ENCODE data around the gene ZBTB17. TPM values are rescaled to one million over a fixed set of nuclear protein-coding genes. Genes with fewer than 3 reads are reported as not detected.

The ZBTB17 gene
- total RNA-seq, 1 donor from 2014 or later: 37.7 TPM

GRCh38 chr1:15948595-15949452 is 27.1 kb downstream of the ZBTB17 start:
- Histone ChIP-seq H3K9me3 (no peaks in the 10 kb centered on the region), H3K4me1 (peaks cover 62% of the 10 kb centered on the region), H3K27me3 (ENCODE audit: low read depth) (no peaks in the 10 kb centered on the region), H3K4me3 (peak overlapping the region; percentile 37), H3K27ac (peak overlapping the region; percentile 86), H3K36me3 (peaks cover 45% of the 10 kb centered on the region)
- TF ChIP-seq CTCF (IDR thresholded peaks at IDR 0.05): no peak
- intact Hi-C loops (cut with DNase I): no loop called here
- DNase-seq (peak; percentile 79), ATAC-seq (peak; percentile 75 to 82)

- Histone ChIP-seq H3K4me3 (no peak overlapping the region), H3K4me1 (peaks cover 55% of the 10 kb centered on the region), H3K27me3 (ENCODE audit: low read depth) (no peaks in the 10 kb centered on the region), H3K36me3 (peaks cover 52% of the 10 kb centered on the region), H3K9me3 (no peaks in the 10 kb centered on the region), H3K27ac (peak overlapping the region; percentile 86)
- no peak for TF ChIP-seq CTCF (IDR thresholded peaks at IDR 0.05)
- intact Hi-C loops (cut with DNase I): no loop called here
- no peak for ATAC-seq
- DNase-seq: no peak
These were observed 27.8 kb downstream of the ZBTB17 start for GRCh38 chr1:15948091-15948591.

DNA sequence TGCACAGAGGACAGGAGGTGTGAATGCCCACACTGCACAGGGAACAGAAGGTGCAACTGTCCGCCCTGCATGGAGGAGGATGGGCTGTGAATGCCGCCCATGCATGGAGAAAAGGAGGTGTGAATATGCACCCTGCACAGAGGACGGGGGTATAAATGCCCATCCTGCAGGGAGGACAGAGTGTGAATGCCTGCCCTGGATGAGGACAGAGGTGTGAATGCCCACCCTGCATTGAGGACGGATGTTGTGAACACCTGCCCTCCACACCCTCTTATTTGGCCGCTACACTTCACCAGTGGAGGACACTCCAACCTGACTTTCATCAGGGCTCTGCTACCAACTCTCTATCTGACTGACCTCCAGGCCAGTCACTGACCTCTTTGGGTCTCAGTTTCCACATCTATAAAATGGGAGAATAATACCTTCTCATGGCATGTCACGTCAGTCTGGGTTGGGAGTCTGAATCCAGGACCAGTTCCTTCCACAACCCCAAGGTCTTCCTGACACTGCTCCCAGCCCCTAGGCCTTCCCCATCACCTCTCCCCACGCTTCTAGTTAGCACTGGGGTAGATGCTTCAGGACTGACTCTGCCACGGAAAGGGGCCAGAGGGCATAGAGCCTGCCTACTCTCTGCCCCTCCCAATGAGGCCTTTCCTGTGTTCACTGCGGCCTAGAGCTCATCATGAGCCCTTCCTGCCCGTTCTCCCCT is 28.4 kb downstream of the ZBTB17 start:
- peaks cover 58% of the 10 kb centered on the region for H3K36me3 ChIP-seq
- H3K9me3 ChIP-seq: no peaks in the 10 kb centered on the region
- ATAC-seq (no peak), DNase-seq (no peak)
- no peak for TF ChIP-seq CTCF (IDR thresholded peaks at IDR 0.05)
- peaks cover 49% of the 10 kb centered on the region for H3K4me1 ChIP-seq
- H3K27ac ChIP-seq: peak overlapping the region; percentile 86
- no peak overlapping the region for H3K4me3 ChIP-seq
- H3K27me3 ChIP-seq (ENCODE audit: low read depth): no peaks in the 10 kb centered on the region
- intact Hi-C loops (cut with DNase I): no loop called here

GRCh38 chr1:15946571-15947381 is 29.1 kb downstream of the ZBTB17 start:
- DNase-seq (no peak), ATAC-seq (no peak)
- intact Hi-C loops (cut with DNase I): no loop called here
- no peak for TF ChIP-seq CTCF (IDR thresholded peaks at IDR 0.05)
- Histone ChIP-seq H3K27ac (no peak overlapping the region), H3K4me3 (no peak overlapping the region), H3K9me3 (no peaks in the 10 kb centered on the region), H3K4me1 (peaks cover 41% of the 10 kb centered on the region), H3K36me3 (peaks cover 66% of the 10 kb centered on the region), H3K27me3 (ENCODE audit: low read depth) (no peaks in the 10 kb centered on the region)

DNA sequence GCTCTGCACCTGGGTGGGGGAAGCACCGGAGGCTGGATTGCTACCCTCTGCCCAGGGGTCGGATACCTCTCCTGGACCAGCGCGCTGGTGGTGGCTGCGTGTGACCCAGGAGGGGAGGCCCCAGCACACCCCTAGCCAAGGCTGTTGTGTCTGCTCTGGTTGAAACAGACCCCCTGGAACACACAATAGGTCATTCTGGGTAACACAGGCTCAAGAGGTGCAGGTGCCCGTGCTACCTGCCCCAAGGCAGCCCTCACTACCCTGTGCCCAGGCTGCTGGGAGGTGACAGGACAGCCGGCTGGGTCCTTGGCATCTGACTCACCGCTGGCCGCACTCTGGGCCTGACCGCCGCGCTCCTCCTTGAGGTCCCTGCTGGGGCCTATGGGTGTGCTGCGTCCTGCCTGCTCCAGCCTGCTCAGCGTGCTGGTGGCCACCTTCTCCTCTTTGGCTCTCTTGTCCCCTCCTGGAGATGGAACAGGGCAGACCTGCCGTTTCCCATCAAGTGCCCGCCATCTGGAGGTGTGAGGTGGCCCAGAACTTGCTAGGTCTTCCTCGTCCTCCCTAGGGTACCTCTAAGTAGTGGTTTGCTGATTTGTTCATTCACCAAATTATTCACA is 30.0 kb downstream of the ZBTB17 start:
- Histone ChIP-seq H3K36me3 (peaks cover 74% of the 10 kb centered on the region), H3K27me3 (ENCODE audit: low read depth) (no peaks in the 10 kb centered on the region), H3K4me1 (peaks cover 33% of the 10 kb centered on the region), H3K9me3 (no peaks in the 10 kb centered on the region), H3K27ac (no peak overlapping the region), H3K4me3 (no peak overlapping the region)
- TF ChIP-seq CTCF (IDR thresholded peaks at IDR 0.05): no peak
- ATAC-seq: no peak
- intact Hi-C loops (cut with DNase I): no loop called here
- no peak for DNase-seq
